ENCODE measurements around the gene SOX2. TPM values are rescaled to one million over a fixed set of nuclear protein-coding genes. Genes with fewer than 3 reads are reported as not detected.

The SOX2 gene
- total and polyA plus RNA-seq, 2 of the 13 experiments (the other 11 are each of a cell fraction or from before 2014, with no cell fraction given) = not detected

DNA sequence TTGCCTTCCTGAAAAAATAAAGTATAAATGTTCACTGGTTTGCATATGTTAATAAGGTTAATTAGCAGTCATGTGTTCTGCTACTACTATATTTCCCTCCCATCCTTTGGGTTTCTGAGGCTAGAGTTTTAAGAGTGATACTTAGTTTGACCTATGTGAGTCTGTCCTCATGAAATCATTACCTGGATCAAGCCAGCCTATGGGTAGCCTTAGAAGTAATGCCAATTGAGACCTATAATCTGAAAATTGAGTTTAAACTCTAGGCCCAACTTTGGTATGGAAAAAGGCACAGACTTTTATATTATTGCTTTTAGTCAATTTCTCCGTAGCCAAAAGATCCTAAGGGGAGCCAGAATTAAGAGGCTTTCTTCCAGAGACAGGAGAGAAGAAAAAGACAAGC lies 18.4 kb upstream of the SOX2 start:
- ChIA-PET CTCF (ENCODE audit: low intra/inter-chr PET ratio, low total read pairs) (no interaction called here), POLR2A (no interaction called here)
- Histone ChIP-seq H3K36me3 (replicated peaks in 1 of 2; ENCODE audit: control insufficient read depth in 1 of 2, insufficient read depth in 2 of 2, low read length in 2 of 2) (no peaks in the 10 kb centered on the region), H3K79me2 (ENCODE audit: insufficient read depth, low read length) (no peaks in the 10 kb centered on the region), H3K9ac (ENCODE audit: insufficient read depth, low read depth, low read length) (no peak overlapping the region), H3K27ac (ENCODE audit: extremely low read length, insufficient read depth, low read length) (no peak overlapping the region), H3K4me1 (ENCODE audit: insufficient read depth, low read length) (no peaks in the 10 kb centered on the region), H3K9me3 (ENCODE audit: low read length) (no peaks in the 10 kb centered on the region), H3K4me2 (ENCODE audit: low read depth, low read length) (no peak overlapping the region), H3K4me3 (replicated peaks in 1 of 3; ENCODE audit: insufficient read depth in 1 of 3, low read depth in 2 of 3, low read length in 3 of 3) (no peak overlapping the region), H4K20me1 (ENCODE audit: insufficient read depth, low read length) (no peaks in the 10 kb centered on the region), H3K27me3 (ENCODE audit: control insufficient read depth in 1 of 2, insufficient read depth in 2 of 2, low read length in 2 of 2) (peaks cover 3 to 13% of the 10 kb centered on the region in 2 experiments; a peak in 3 of 5 replicates), H2AFZ (ENCODE audit: low read length) (no peak overlapping the region)
- FAIRE-seq = no peak
- 0% methylated on average over 1 of the region's 1 CpG for WGBS (ENCODE audit: low lambda C conversion rate)
- BruUV-seq (replicated peaks) = no TSS peak
- intact Hi-C loops (cut with micrococcal nuclease; ENCODE audit: unreplicated experiment) = no loop called here
- no peak for ATAC-seq
- DNase-seq (ENCODE audit: low spot score) = no peak
- TF ChIP-seq NFIC (IDR thresholded peaks at IDR 0.05; ENCODE audit: low read length) = no peak
- no peak for TF ChIP-seq ZNF792 (CRISPR knock-in tag; IDR thresholded peaks at IDR 0.05)
- no peak for TF ChIP-seq KLF11 (CRISPR knock-in tag; IDR thresholded peaks at IDR 0.05)
- TF ChIP-seq ZSCAN31 (CRISPR knock-in tag; IDR thresholded peaks at IDR 0.05; ENCODE audit: low read depth) = no peak
- TF ChIP-seq TOPORS (CRISPR knock-in tag; IDR thresholded peaks at IDR 0.05) = no peak
- no peak for TF ChIP-seq TFE3 (CRISPR knock-in tag; IDR thresholded peaks at IDR 0.05)
- in situ Hi-C loops (cut with HindIII; ENCODE audit: extremely low pct_ligation_motif_present, low pct_unique_long_range_greater_than_20kb) = no loop called here

- Histone ChIP-seq H3K4me2 (ENCODE audit: low read depth, low read length) (peak overlapping the region; percentile 53), H2AFZ (ENCODE audit: low read length) (no peak overlapping the region), H3K4me1 (ENCODE audit: insufficient read depth, low read length) (no peaks in the 10 kb centered on the region), H3K79me2 (ENCODE audit: insufficient read depth, low read length) (no peaks in the 10 kb centered on the region), H3K36me3 (replicated peaks in 1 of 2; ENCODE audit: control insufficient read depth in 1 of 2, insufficient read depth in 2 of 2, low read length in 2 of 2) (no peaks in the 10 kb centered on the region), H4K20me1 (ENCODE audit: insufficient read depth, low read length) (no peaks in the 10 kb centered on the region), H3K9me3 (ENCODE audit: low read length) (no peaks in the 10 kb centered on the region), H3K27me3 (ENCODE audit: control insufficient read depth in 1 of 2, insufficient read depth in 2 of 2, low read length in 2 of 2) (peaks cover 3 to 26% of the 10 kb centered on the region in 2 experiments; a peak in 4 of 5 replicates), H3K27ac (ENCODE audit: extremely low read length, insufficient read depth, low read length) (no peak overlapping the region), H3K4me3 (replicated peaks in 1 of 3; ENCODE audit: insufficient read depth in 1 of 3, low read depth in 2 of 3, low read length in 3 of 3) (peak overlapping the region in 1 of 3 experiments; percentile 50; a peak in 3 of 6 replicates), H3K9ac (ENCODE audit: insufficient read depth, low read depth, low read length) (no peak overlapping the region)
- 38% methylated on average over 19 of the region's 53 CpGs for WGBS (ENCODE audit: low lambda C conversion rate)
- ATAC-seq (peak; percentile 95), DNase-seq (ENCODE audit: low spot score) (no peak), FAIRE-seq (no peak)
- ChIA-PET CTCF (ENCODE audit: low intra/inter-chr PET ratio, low total read pairs) (no interaction called here), POLR2A (no interaction called here)
- in situ Hi-C loops (cut with HindIII; ENCODE audit: extremely low pct_ligation_motif_present, low pct_unique_long_range_greater_than_20kb) = no loop called here
- BruUV-seq (replicated peaks) = no TSS peak
- intact Hi-C loops (cut with micrococcal nuclease; ENCODE audit: unreplicated experiment) = no loop called here
- TF ChIP-seq, protein P1, sequence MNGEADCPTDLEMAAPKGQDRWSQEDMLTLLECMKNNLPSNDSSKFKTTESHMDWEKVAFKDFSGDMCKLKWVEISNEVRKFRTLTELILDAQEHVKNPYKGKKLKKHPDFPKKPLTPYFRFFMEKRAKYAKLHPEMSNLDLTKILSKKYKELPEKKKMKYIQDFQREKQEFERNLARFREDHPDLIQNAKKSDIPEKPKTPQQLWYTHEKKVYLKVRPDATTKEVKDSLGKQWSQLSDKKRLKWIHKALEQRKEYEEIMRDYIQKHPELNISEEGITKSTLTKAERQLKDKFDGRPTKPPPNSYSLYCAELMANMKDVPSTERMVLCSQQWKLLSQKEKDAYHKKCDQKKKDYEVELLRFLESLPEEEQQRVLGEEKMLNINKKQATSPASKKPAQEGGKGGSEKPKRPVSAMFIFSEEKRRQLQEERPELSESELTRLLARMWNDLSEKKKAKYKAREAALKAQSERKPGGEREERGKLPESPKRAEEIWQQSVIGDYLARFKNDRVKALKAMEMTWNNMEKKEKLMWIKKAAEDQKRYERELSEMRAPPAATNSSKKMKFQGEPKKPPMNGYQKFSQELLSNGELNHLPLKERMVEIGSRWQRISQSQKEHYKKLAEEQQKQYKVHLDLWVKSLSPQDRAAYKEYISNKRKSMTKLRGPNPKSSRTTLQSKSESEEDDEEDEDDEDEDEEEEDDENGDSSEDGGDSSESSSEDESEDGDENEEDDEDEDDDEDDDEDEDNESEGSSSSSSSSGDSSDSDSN (CRISPR knock-in tag; IDR thresholded peaks at IDR 0.05) = peak; percentile 69
- TF ChIP-seq ZNF687 (CRISPR knock-in tag; IDR thresholded peaks at IDR 0.05) = peak; percentile 25; the same call in 1 of the 2 replicates
- peak; percentile 60; the same call in 1 of the 2 replicates for TF ChIP-seq GABPB1 (CRISPR knock-in tag; IDR thresholded peaks at IDR 0.05)
Observed at GRCh38 chr3:181694805-181695660, 16.7 kb upstream of the SOX2 start.
